ENCODE measurements around the gene RARS1.

Gene RARS1

DNA sequence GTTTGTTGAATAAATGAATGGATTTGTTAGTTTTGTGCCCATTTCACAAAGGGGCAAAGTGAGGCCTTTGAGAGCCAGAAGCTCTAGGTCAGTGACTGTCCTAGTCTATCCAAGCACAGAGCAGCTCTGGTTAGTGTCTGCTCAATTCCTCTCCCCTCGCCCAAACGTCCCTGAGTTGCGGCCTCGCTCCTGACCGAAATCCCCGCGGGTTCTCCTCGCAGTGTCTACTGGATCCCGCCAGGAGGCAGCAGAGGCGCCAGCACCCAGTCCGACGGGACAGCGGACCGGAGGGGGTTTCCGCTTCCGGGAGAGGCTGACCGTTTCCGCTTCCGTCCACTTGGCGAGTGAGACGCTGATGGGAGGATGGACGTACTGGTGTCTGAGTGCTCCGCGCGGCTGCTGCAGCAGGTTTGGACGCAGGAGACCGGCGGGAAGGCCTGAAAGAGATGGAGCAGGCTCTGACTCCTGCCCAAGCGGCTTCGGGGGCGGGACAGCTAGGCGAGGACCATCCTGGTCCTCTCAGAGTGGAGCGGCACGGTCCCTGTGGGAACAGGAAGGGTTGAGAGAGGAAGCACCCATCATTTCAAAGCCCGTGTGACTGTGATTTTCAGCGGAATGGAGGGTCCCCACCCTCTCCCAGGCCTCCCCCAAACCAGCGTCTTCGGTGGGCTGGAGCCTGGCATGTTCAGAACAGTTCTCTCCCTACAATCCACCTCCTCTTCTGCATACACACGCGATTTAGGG, at the start of gene RARS1:
Gene RARS1, plus strand, starts transcription at position 336 of the 744 bp plus-strand sequence. Its CDS starts 28 bp downstream, at position 364.
- DNase-seq, result peak; percentile 97

DNA sequence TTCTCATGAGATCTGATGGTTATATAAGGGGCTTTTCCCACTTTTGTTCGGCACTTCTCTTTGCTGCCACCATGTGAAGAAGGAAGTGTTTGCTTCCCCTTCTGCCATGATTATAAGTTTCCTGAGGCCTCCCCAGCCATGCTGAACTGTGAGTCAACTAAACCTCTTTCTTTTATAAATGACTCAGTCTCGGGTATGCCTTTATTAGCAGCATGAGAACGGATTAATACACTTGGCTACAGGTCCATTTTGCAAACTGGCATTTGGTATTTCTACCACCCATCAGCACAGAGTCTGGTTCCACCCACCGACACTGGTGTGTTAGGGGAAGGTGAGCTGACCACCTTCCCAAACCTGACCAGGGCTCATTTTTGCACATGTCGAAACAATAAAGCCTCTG, 47.9 kb upstream of the RARS1 start:
- no peak for DNase-seq

DNA sequence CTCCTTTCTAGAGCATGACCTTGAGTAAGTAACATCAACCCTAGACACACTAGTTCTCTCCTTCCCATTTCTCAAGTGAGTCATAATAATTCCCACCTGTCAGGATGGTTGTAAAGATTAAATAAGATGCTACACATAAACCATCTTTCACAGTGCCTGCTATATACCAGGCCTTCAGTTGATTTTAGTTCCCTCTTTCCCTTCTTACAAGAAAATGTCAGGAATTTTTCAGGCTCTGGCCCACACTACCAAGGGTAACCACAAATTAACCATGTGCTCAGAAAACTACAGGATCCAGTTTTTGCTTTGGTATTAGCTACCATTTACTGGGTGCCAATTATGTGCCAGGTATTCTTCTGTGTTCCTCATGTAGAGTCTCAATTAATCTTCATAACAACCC, 42.7 kb upstream of the RARS1 start:
- no peak for DNase-seq

DNA sequence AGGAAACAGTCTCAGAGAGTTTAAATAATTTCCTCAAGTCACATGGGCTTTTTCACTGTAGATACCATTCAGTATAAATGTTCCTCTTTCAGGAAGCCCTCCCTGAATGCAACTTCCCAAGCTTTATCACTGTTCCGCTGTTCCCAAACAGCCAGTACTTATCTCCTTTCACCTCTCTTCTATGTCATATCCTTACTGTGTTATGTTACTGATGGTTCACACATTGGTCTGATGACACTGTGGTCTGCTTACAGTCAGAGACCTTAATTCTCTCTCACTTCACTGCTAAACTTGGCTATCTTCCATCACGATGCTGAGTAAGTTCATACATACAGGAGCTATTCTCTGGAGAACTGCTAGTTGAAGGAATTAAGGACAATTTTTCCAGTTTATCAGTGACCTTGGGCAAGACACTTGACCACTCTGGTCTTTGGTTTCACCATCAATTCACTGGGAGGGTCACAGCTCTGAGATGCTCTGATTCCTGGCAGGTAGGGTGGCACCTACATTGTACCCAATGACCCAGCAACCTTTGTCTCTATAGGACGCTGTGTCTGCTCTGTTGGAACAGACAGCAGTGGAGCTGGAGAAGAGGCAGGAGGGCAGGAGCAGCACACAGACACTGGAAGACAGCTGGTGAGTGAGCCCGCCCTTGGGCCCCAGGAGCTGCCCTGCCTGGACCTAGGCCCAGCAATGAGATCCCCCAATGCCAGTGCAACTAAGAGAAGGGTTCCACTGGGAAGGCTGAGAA, 42.1 kb upstream of the RARS1 start:
- no peak for DNase-seq

DNA sequence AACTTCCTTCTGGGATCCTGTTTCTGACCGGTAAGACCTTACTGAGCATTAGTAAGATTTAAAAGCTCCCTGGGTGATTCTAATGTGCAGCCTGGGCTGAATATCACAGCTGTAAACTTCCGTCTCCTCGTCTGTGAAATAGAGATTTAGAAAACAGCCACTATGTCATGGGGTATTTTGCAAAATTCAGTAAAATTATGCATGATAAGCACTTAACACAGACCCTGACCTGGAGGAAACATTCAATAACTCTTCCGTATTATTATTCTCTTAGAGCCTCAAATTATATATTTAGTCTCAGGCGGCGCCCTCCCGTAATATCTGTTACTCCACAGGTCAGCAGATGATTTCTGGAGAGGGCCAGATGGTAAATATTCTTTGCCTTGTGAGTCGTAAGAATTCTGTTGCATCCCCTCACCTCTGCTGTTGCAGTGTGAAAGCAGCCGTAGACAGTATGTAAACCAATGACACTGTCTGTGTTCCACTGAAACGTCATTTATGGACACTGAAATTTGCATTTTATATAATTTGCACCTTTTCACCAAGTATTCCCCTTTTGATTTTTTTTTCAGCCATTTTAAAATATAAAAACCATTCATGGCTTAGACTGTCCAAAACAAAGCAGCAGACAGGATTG, 39.2 kb upstream of the RARS1 start:
- DNase-seq, result no peak

DNA sequence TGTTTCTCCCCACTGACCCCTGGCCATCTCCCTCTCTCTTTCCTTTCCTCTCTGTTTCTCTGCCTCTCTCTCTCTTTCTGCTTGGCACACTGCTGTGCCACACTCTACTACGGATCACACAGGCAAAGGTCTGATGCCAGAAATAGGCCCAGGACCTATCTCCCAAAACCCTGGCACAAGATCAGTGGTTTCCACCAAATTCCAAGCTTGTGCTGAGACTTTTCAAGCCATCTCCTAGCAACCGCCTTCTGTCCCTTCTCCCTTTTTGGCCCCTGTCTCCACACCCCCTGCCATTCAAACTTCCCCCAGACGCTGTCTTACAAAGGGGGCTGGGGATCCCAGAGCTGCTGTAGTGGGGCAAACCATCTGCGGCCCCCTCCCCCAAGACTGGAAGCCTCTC, 38.5 kb upstream of the RARS1 start:
- no peak for DNase-seq

DNA sequence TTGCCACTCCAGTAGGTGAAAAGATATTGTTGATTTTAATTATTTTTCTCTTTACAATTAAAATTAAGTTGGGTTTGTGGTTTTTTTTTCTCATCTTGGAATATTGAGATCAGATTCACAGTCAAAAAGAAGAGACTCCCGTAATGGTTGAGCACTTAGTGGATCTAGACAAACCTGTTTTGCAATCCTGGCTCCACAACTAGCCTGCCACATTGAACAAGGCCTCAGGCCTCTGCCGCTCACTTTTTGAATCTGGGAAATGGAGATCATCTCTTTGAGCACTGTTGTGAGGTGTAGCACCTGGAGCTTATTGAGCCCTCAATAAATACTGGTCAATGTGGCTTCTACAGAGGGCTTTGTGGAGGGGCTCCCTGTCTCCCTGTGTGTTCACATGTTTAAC, 37.1 kb upstream of the RARS1 start:
- DNase-seq, result peak; percentile 72

DNA sequence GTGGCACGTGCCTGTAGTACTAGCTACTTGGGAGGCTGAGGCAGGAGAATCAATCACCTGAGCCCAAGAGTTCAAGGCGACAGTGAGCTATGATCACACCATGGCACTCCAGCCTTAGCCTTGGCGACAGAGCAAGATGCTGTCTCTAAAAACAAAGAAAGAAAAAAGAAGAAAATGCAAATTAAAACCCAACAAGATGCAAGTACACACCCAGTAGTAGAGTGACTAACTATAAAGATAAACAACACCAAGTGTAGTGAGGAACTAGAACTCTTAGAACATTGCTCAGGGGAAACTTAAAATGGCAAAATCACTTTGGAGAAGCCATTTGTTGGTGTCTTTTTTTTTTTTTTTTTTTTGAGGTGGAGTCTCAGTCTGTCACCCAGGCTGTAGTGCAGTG, 34.7 kb upstream of the RARS1 start:
- no peak for DNase-seq

DNA sequence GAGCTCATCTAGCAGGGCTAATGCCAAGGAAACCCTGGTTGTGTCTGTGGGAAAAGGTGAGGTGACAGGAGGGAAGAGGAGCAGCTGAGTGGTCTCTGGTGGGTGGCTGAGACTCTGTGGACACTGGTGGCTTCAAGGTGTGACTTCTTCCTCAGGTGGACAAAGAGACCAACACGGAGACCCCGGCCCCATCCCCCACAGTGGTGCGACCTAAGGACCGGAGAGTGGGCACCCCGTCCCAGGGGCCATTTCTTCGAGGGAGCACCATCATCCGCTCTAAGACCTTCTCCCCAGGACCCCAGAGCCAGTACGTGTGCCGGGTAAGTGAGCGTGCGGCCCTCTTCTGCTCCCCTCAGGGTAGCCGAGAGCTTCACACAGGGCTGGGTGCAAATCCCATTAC, 31.1 kb upstream of the RARS1 start:
- DNase-seq, result no peak

DNA sequence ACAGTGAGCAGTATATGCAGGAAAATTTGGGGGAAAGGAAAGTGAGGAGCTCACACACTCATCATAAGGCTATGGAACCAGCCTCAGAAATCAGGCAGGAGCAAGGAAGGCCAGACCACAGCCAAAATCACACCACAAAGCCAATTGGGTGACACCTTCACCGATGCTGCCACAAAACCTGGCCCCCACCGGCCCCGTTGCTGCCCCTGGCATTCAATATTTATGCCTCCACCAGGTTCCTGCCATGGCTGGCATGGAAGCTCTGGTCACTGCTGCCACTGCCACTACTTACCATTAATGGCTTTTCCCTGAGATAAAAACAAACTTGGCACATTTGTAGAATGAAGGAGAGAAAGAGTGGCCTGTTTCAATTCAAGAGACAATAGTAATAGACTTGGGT, 28.7 kb upstream of the RARS1 start:
- no peak for DNase-seq

DNA sequence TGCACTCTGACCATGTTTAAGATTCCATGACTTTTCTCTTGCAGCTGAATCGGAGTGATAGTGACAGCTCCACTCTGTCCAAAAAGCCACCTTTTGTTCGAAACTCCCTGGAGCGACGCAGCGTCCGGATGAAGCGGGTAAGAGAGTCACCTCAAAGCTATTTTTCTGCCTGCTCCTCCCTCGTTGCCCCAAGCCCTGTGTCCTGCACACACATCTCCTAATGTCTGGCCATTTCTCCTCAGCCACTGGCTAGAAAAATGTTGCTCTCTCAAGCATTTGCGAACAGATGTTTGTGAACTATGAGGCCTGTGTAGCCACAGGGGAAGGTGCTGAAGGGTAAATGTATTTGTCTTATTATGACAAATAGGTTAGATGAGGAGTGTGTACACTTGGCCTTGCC, 25.7 kb upstream of the RARS1 start:
- DNase-seq, result no peak

DNA sequence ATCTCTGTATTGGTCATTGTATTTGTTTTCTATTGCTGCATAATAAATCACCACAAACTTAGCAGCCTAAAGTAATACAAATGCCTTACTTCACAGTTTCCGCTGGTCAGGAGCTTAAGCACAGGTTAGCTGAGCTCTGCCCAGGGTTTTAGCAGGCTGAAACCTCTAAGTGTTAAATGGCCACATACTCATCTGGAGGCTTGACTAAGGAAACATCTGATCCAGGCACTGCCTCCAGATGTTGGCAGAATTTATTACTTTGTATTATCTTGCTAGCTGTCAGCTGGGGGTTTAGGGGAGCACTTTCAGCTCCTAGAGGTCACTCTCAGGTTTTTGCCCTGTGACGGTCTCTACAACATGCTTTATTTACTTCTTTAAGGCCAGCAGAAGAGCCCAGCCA, 23.2 kb upstream of the RARS1 start:
- DNase-seq, result no peak

DNA sequence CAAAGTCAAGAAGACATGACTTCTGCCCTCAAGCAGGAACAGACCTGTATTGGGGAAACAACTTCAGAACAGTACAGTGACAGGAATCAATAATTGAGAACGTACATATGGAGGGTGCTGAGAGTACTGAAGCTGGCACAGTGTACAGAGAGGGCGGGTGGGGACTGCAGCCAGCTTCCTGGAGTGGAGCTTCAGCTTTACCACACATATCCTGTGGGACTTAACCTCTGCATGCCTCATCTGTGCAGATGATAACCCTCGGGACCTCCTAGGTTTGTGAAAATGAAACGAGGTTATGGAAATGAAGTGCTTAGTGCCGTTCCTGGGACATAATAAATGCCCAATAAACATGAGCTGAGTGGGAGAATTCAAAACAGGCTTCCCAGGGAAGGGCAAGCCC, 22.1 kb upstream of the RARS1 start:
- DNase-seq, result no peak

DNA sequence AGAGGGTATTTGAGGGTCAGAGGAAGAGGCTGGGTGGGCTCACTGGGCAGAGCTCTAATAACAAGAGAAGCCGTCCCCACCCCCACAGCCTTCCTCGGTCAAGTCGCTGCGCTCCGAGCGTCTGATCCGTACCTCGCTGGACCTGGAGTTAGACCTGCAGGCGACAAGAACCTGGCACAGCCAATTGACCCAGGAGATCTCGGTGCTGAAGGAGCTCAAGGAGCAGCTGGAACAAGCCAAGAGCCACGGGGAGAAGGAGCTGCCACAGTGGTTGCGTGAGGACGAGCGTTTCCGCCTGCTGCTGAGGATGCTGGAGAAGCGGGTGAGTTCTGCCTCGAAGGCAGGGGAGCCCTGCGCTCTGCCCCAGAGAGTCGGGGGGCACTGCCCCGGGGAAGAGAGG, 21.6 kb upstream of the RARS1 start:
- no peak for DNase-seq

DNA sequence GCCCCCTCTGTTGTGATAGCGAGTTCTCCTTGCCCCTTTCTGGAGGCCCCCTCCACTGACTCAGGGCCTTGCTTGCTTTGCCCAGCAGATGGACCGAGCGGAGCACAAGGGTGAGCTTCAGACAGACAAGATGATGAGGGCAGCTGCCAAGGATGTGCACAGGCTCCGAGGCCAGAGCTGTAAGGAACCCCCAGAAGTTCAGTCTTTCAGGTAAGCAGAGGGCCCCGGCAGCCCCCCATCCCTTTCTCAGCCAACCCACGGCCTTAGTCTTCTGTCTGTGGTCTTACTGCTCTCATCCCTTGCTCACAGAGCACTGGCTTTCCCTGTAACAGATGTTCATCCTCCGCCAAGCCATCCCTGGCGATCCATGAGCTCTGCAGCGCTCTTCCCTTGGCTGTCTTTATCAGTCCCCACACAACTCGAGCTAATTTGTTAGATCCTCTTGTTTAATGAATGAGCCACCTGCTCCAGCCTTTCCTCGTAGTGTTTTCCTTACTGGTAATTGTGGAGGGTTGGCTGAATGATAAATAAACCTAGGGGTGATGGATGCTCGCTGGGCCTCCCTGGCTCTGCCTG, 18.4 kb upstream of the RARS1 start:
- DNase-seq, result no peak

DNA sequence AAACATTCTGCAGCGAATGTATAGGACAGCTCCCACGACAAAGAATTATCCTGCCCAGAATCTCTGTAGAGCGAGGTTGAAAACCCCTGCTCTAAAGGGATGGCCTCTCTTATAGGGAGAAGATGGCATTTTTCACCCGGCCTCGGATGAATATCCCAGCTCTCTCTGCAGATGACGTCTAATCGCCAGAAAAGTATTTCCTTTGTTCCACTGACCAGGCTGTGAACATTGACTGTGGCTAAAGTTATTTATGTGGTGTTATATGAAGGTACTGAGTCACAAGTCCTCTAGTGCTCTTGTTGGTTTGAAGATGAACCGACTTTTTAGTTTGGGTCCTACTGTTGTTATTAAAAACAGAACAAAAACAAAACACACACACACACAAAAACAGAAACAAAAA, 17.4 kb upstream of the RARS1 start:
- no peak for DNase-seq

DNA sequence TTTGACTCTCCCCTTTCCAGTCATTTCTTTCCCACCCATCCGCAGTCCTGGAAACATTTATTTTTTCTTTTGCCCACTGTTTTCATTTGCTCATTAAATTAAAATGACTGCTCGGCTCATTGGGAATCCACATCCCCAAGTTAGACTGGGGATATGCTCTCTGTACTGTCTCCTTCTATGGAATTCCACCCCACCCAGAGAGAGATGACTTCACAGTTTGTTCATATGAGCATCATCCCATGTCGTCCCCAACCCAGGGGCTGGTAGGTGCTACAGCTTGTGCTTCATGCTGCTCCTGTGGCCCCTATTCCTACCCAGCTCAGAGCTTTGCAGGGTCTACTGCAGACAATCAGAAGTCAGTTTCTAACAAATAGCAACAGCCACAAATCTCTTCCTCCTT, 16.5 kb upstream of the RARS1 start:
- DNase-seq, result no peak

DNA sequence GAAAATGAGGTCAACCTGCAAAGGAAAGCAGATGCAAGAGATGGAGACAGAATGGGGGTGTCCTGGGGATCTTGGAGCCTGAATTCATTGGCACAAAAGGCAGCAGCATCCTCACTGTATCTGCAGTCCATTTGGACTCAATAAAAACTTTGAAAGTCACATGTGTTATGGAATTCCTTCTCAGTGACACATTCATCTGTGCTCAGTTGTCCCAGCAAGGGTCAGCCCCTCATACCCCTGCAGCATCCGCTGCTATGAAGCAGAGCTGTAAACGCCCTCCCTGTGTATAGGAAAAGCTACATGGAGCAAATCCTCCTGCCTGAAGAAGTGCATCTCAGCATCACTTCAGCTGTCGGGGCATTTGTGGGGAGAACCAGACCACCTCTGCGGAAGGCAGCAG, 14.5 kb upstream of the RARS1 start:
- no peak for DNase-seq

DNA sequence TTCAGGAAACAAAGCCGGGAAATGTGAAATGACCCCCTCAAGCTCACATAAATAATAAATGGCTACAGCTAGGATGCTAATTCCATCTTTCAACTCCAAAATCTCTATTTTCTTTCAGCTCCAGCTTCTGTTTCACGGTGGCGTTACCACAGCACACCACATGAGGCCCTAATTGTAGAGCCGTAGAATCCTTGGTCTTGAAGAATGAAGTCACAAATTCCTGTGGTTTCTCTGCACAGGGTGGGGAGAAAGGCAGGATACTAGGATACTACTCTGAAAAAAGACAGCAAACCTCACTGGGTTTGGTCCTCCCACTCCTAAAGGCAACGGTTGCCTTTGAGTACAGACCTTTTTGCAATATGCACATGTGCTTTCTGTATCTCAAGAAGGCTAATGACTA, 13.9 kb upstream of the RARS1 start:
- DNase-seq, result no peak

DNA sequence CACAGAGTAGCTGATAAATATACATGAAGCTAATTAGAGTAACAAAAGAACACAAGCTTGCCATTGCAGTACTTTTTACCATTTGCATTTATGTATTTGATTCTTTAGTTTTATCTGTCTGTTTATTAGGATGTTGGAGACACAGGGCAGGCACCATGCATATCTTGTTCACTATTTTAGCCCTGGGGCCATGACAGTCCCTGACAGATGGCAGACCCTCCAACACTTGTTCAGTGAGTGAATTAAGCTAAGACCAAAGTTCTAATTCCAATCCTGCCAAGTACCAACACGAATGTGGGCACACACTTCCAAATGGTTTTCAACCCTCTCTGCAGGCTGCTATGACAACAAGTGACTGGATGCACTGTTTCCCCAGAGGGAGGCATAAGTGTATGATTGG, 12.0 kb upstream of the RARS1 start:
- DNase-seq, result no peak

DNA sequence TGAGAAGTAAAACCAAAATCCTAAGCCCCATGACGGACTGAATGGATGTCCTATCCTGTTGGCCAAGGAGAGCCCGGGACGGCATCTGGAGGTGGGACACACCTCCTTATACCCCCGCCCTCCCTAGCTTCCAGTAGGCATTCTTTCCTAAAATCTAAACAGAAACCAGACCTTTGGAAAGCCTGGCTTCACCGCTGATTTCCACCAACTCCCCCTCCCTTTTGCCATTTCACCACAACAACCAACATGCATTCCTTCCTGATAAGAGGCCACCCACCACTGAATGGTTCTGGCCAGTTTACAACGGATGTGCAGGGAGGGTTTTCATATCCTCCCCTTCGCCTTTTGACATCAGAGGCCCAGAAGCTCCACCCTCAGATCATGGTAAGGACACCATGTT, 9.2 kb upstream of the RARS1 start:
- no peak for DNase-seq

DNA sequence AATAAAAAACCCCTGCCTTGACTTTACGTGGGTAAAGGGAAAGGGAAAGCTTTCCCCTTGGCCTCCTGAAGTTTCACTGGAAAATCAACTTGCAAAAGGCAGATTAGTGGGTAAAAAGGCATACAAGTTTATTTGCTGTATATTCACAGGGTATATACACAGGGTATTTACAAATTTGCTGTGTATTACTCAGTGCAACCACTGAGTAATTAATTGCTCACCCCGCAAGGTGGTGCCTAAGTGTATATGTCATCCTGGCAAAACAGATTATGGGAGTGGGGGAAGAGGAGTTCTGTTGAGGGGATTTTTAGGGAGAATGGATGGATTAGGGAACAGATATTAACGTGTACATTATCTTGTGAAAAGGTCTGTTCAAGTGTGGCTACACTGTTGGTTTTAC, 7.1 kb upstream of the RARS1 start:
- DNase-seq, result no peak

DNA sequence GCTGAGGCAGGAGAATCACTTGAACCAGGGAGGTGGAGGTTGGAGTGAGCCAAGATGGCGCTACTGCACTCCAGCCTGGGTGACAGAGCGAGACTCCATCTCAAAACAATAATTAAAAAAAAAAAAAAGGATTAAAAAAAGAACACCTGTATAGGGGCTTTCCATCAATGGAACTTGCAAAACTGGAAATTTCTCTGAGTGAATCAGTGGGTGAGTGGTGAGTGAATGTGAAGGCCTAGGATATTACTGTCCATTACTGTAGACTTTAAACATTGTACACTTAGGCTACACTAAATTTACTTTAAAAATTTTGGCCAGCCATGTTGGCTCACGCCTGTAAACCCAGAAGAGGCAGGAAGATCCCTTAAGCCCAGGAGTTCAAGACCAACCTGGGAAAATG, 5.7 kb upstream of the RARS1 start:
- no peak for DNase-seq

DNA sequence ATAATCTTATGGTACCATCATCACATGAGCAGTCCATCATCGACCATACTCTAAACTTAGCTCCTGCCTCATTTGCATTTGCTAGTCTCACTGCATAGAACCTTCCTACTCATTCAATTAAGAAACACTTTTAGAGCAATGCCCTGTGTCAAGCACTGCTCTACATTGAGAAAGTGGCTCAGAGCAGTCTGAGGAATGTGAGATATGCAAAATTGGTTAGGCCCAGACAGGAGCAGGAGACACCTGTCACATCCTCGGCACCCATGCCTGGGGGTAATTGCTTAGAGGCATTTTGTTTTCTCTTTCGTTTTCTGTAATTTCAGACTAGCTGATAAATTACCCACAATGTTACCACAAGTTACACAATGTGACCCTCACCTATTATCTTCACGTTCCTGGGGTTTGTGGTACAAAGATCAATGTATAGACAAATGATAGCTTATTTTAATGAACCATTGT, 4.9 kb upstream of the RARS1 start:
- DNase-seq, result no peak
